HCT116 (cell line): ENCODE results near the gene MED15.

Experiments
- CEBPB ChIP-seq: IDR thresholded peaks from 2 replicates; pipeline ENCODE4 v1.6.1; 2012; ENCODE audit warnings: low read depth
- CTCF ChIP-seq, 3 experiments: fragments of 200-600 bp in 1 of 3; sonication (generic) in 1 of 3; IDR thresholded peaks in 2 of 3; conservative IDR thresholded peaks in 1 of 3; 2 replicates each; pipeline ENCODE4 v1.5.1; 2012 to 2017; ENCODE audit warnings: low read depth in 2 of 3, low read length in 2 of 3, antibody characterized with exemption in 1 of 3, borderline replicate concordance in 1 of 3, control low read depth in 1 of 3, mild to moderate bottlenecking in 1 of 3, mixed read lengths in 1 of 3, mixed run types in 1 of 3, moderate library complexity in 1 of 3; ENCODE audit not compliant: insufficient read depth in 1 of 3
- MAX ChIP-seq: IDR thresholded peaks from 2 replicates; pipeline ENCODE4 v1.6.1; 2012
- RAD21 ChIP-seq: IDR thresholded peaks from 2 replicates; pipeline ENCODE4 v1.6.1; 2012; ENCODE audit warnings: low read depth, mild to moderate bottlenecking

- TF ChIP-seq CTCF (IDR thresholded peaks at IDR 0.05 in 2 of 3, conservative IDR thresholded peaks at IDR 0.05 in 1 of 3; ENCODE audit: borderline replicate concordance in 1 of 3, insufficient read depth in 1 of 3, low read depth in 2 of 3, low read length in 2 of 3) (no peak), MAX (no peak), CEBPB (no peak), RAD21 (no peak)
Observed at GRCh38 chr22:20615021-20615420, 107.6 kb downstream of the MED15 start.
